SK-N-SH (cell line): ENCODE measurements around the gene PSMD1. TPM values are rescaled to one million over a fixed set of nuclear protein-coding genes. Genes with fewer than 3 reads are reported as not detected.

Experiments used
- CTCF ChIA-PET: fragments of 300-600, 350-600 bp; formaldehyde crosslinking; extraction: SDS; loops from one replicate; lab custom pipeline; 2021; lab: Yijun Ruan, JAX
- POLR2A ChIA-PET: fragments of 350-600 bp; sonication (Branson Sonifier 250); formaldehyde crosslinking; extraction: SDS; loops from one replicate; lab custom pipeline; 2020; ENCODE audit warnings: antibody characterized with exemption, inconsistent platforms; lab: Yijun Ruan, JAX
- DNase-seq: peaks from one replicate; pipeline ENCODE4 v3.0.0; 2012
- H2AFZ ChIP-seq: fragments of 200-600 bp; sonication (generic); 2 replicates; pipeline ENCODE4 v1.8.1; 2016; ENCODE audit warnings: antibody characterized with exemption, mild to moderate bottlenecking, low read depth
- H3F3A ChIP-seq: fragments of 200-600 bp; sonication (generic); replicated peaks from 2 replicates; pipeline ENCODE3; 2016; ENCODE audit warnings: antibody characterized with exemption, mild to moderate bottlenecking; ENCODE audit not compliant: insufficient read depth
- H3K27ac ChIP-seq, 2 experiments: fragments of 200-500 bp in 1 of 2; fragments of 200-600 bp in 1 of 2; sonication (Bioruptor generic) in 1 of 2; sonication (generic), shearing (Covaris generic) in 1 of 2; 2 replicates each; pipeline versions ENCODE4 v1.5.1 to v1.6.1; 2014 to 2016; ENCODE audit warnings: low read depth in 2 of 2, inconsistent platforms in 1 of 2, low read length in 1 of 2, mild to moderate bottlenecking in 1 of 2, mixed read lengths in 1 of 2
- H3K27me3 ChIP-seq: fragments of 200-600 bp; sonication (generic), shearing (Covaris generic); 2 replicates; pipeline ENCODE4 v1.6.1; 2016; ENCODE audit warnings: mixed run types; ENCODE audit not compliant: insufficient read depth
- H3K36me3 ChIP-seq, 2 experiments: fragments of 200-500 bp in 1 of 2; fragments of 200-600 bp in 1 of 2; sonication (Bioruptor generic) in 1 of 2; sonication (generic) in 1 of 2; replicated peaks in 1 of 2; 2 replicates each; pipeline versions ENCODE3 to v1.5.1; 2014 to 2016; ENCODE audit warnings: low read length in 1 of 2, mild to moderate bottlenecking in 1 of 2; ENCODE audit not compliant: insufficient read depth in 2 of 2, control insufficient read depth in 1 of 2
- H3K4me1 ChIP-seq, 2 experiments: fragments of 200-500 bp in 1 of 2; fragments of 200-600 bp in 1 of 2; sonication (Bioruptor generic) in 1 of 2; sonication (generic), shearing (Covaris generic) in 1 of 2; 2 replicates each; pipeline versions ENCODE4 v1.5.1 to v1.6.1; 2014 to 2016; ENCODE audit warnings: low read depth in 1 of 2, low read length in 1 of 2, mixed run types in 1 of 2; ENCODE audit not compliant: insufficient read depth in 2 of 2, control insufficient read depth in 1 of 2
- H3K4me2 ChIP-seq: fragments of 200-600 bp; sonication (generic), shearing (Covaris generic); 2 replicates; pipeline ENCODE4 v1.6.1; 2017; ENCODE audit warnings: mixed run types
- H3K4me3 ChIP-seq, 2 experiments: fragments of 200-500 bp in 1 of 2; fragments of 200-600 bp in 1 of 2; sonication (Bioruptor generic) in 1 of 2; sonication (generic), shearing (Covaris generic) in 1 of 2; 2 replicates each; pipeline versions ENCODE4 v1.5.1 to v1.8.1; 2014 to 2016; ENCODE audit warnings: low read depth in 2 of 2, inconsistent platforms in 1 of 2, low read length in 1 of 2, mild to moderate bottlenecking in 1 of 2, mixed read lengths in 1 of 2, moderate library complexity in 1 of 2
- H3K79me2 ChIP-seq: fragments of 200-600 bp; sonication (generic); 2 replicates; pipeline ENCODE4 v1.8.1; 2017; ENCODE audit warnings: mild to moderate bottlenecking; ENCODE audit not compliant: insufficient read depth
- H3K9ac ChIP-seq: fragments of 200-600 bp; sonication (generic); 2 replicates; pipeline ENCODE4 v1.6.1; 2017; ENCODE audit warnings: mixed run types
- H3K9me2 ChIP-seq: fragments of 200-600 bp; sonication (generic); 2 replicates; pipeline ENCODE4 v1.6.1; 2017; ENCODE audit warnings: mixed run types
- H3K9me3 ChIP-seq: fragments of 200-600 bp; sonication (generic); 2 replicates; pipeline ENCODE4 v1.6.1; 2017; ENCODE audit warnings: mixed run types, mild to moderate bottlenecking, moderate library complexity
- H4K20me1 ChIP-seq: fragments of 200-600 bp; sonication (generic); 2 replicates; pipeline ENCODE4 v1.6.1; 2017; ENCODE audit warnings: mild to moderate bottlenecking, mixed run types; ENCODE audit not compliant: insufficient read depth
- EP300 ChIP-seq, 2 experiments: IDR thresholded peaks; 2 replicates each; pipeline versions ENCODE4 v1.4.0 to v1.6.1; 2012; ENCODE audit warnings: borderline replicate concordance in 1 of 2, low read depth in 1 of 2, low read length in 1 of 2
- FOXM1 ChIP-seq: IDR thresholded peaks from 2 replicates; pipeline ENCODE4 v1.4.0; 2012; ENCODE audit warnings: low read depth, mild to moderate bottlenecking
- GABPA ChIP-seq: IDR thresholded peaks from 2 replicates; pipeline ENCODE4 v1.4.0; 2012; ENCODE audit warnings: low read depth, mild to moderate bottlenecking
- GATA2 ChIP-seq: sonication (generic); formaldehyde crosslinking; IDR thresholded peaks from 2 replicates; pipeline ENCODE4 v1.5.0; 2020; ENCODE audit warnings: mild to moderate bottlenecking, missing genetic modification reagents
- IRF3 ChIP-seq: fragments of 150-350 bp; IDR thresholded peaks from 2 replicates; pipeline ENCODE4 v1.6.1; 2016; ENCODE audit warnings: mild to moderate bottlenecking, low read depth, low read length
- JUND ChIP-seq: IDR thresholded peaks from 2 replicates; pipeline ENCODE4 v1.4.0; 2012
- MEF2A ChIP-seq: IDR thresholded peaks from 2 replicates; pipeline ENCODE4 v1.4.0; 2012; ENCODE audit warnings: low read depth, borderline replicate concordance
- NFIC ChIP-seq: IDR thresholded peaks from 2 replicates; pipeline ENCODE4 v1.4.0; 2012; ENCODE audit warnings: borderline replicate concordance
- NRF1 ChIP-seq: IDR thresholded peaks from 2 replicates; pipeline ENCODE4 v1.6.1; 2012; ENCODE audit warnings: low read depth, mild to moderate bottlenecking, low read length
- POLR2AphosphoS5 ChIP-seq: IDR thresholded peaks from 2 replicates; pipeline ENCODE4 v1.6.1; 2012; ENCODE audit warnings: low read depth, low read length
- RCOR1 ChIP-seq: fragments of 150-350 bp; IDR thresholded peaks from 2 replicates; pipeline ENCODE4 v1.6.1; 2017; ENCODE audit warnings: antibody characterized with exemption, low read length
- REST ChIP-seq: IDR thresholded peaks from 2 replicates; pipeline ENCODE4 v1.6.1; 2012; ENCODE audit warnings: mild to moderate bottlenecking, low read depth, low read length, moderate library complexity
- RFX5 ChIP-seq: IDR thresholded peaks from 2 replicates; pipeline ENCODE4 v1.6.1; 2012; ENCODE audit warnings: mild to moderate bottlenecking, improper control_type of control experiment, low read length
- SIN3A ChIP-seq: IDR thresholded peaks from 2 replicates; pipeline ENCODE4 v1.6.1; 2012; ENCODE audit warnings: low read depth, mild to moderate bottlenecking, low read length, moderate library complexity, borderline replicate concordance
- TCF12 ChIP-seq: IDR thresholded peaks from 2 replicates; pipeline ENCODE4 v1.4.0; 2012
- TEAD4 ChIP-seq: IDR thresholded peaks from 2 replicates; pipeline ENCODE4 v1.4.0; 2012; ENCODE audit warnings: mild to moderate bottlenecking, borderline replicate concordance; ENCODE audit not compliant: insufficient read depth
- WGBS: methylation state at CpG from one replicate; pipeline ENCODE4 v1.1.6; 2017; ENCODE audit warnings: low lambda C conversion rate; 5-methylcytosine and 5-hydroxymethylcytosine counted together
- polyA plus RNA-seq, 3 experiments: library from polyadenylated mRNA; depleted of rRNA; stranded (reverse); fragments of >200 nt; gene quantifications; 2 replicates each; pipeline ENCODE4 v1.2.3, GENCODE V29; 2012

Gene PSMD1
- polyA plus RNA-seq, 1 of the 3 experiments (the other 2 are of a cell fraction) = 92.3 TPM

- POLR2A ChIA-PET = no interaction called here
- no peaks in the 10 kb centered on the region for H3F3A ChIP-seq
- no peaks in the 10 kb centered on the region for H3K79me2 ChIP-seq
- H3K27me3 ChIP-seq = peaks cover 30% of the 10 kb centered on the region
- H3K36me3 ChIP-seq = no peaks in the 10 kb centered on the region
- no peak overlapping the region for H2AFZ ChIP-seq
- no peak overlapping the region for H3K4me2 ChIP-seq
- H3K27ac ChIP-seq = no peak overlapping the region
- WGBS = 36% methylated on average over 11 of the region's 11 CpGs
- TF ChIP-seq FOXM1 (no peak), EP300 (IDR thresholded peaks at IDR 0.05; ENCODE audit: borderline replicate concordance in 1 of 2, low read depth in 1 of 2, low read length in 1 of 2) (no peak), RFX5 (no peak), NRF1 (no peak), SIN3A (no peak), TEAD4 (no peak), GATA2 (CRISPR knock-in tag) (no peak), NFIC (no peak), JUND (no peak), IRF3 (no peak), GABPA (no peak), TCF12 (no peak), REST (no peak), RCOR1 (no peak), POLR2AphosphoS5 (no peak), MEF2A (no peak)
- peaks cover 0 to 4% of the 10 kb centered on the region in 2 experiments; a peak in 1 of 4 replicates for H3K4me1 ChIP-seq
- H3K9ac ChIP-seq = no peak overlapping the region
- CTCF ChIA-PET = interaction anchor here (0.7 kb wide), 1 partner anchor 25 kb away, joined by 3 read pairs; no protein-coding TSS in a partner anchor
- H3K9me3 ChIP-seq = no peaks in the 10 kb centered on the region
- no peak for DNase-seq
- no peaks in the 10 kb centered on the region for H4K20me1 ChIP-seq
- no peaks in the 10 kb centered on the region for H3K9me2 ChIP-seq
- H3K4me3 ChIP-seq = no peak overlapping the region
Measured at GRCh38 chr2:231033147-231034132, 23.2 kb upstream of the PSMD1 start.
